ENCODE measurements around the gene SMC4.

SMC4 gene

GRCh38 chr3:160472344-160472743 lies 72.9 kb downstream of the SMC4 start:
- H3K36me3 ChIP-seq, result peaks cover 8% of the 10 kb centered on the region; the same call in 1 of the 2 replicates
- peaks cover 44% of the 10 kb centered on the region for H3K9me3 ChIP-seq
- H3K27me3 ChIP-seq, result no peaks in the 10 kb centered on the region
- H3K4me2 ChIP-seq, result no peak overlapping the region
- H3K9ac ChIP-seq, result no peak overlapping the region
- no peak overlapping the region for H3K4me3 ChIP-seq
- TF ChIP-seq Cebpa-rat (IDR thresholded peaks at IDR 0.05), result no peak
- no peaks in the 10 kb centered on the region for H4K20me1 ChIP-seq
- H3K4me1 ChIP-seq, result 0 out of 2 replicates have a peak, but pooled peaks cover 5% of the 10 kb centered on the region
- H3K27ac ChIP-seq, result no peak overlapping the region

DNA sequence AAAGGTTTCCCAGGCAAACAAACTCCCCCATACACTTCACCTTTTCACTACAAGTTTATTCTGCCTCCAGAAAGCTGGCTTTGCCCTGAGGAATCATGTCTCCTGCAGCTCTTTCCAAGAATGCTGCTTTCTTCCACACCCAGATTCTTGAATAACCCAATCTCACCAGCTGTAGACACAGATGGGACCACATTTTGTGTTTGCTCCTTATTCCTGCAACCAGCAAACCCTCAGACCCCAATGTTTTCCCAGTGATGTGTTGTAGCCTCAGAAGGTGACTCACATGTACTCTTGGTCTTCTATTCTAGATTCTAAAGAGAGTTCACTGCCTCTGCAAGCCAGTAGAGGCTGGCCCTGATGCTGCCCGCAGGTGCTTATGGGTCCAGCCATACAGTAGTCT lies 73.8 kb downstream of the SMC4 start:
- peaks cover 8% of the 10 kb centered on the region; the same call in 1 of the 2 replicates for H3K36me3 ChIP-seq
- no peak overlapping the region for H3K27ac ChIP-seq
- H3K9ac ChIP-seq, result no peak overlapping the region
- no peaks in the 10 kb centered on the region for H4K20me1 ChIP-seq
- no peak for TF ChIP-seq Cebpa-rat (IDR thresholded peaks at IDR 0.05)
- no peaks in the 10 kb centered on the region for H3K27me3 ChIP-seq
- H3K4me3 ChIP-seq, result no peak overlapping the region
- no peak overlapping the region for H3K4me2 ChIP-seq
- H3K9me3 ChIP-seq, result peaks cover 44% of the 10 kb centered on the region
- H3K4me1 ChIP-seq, result 0 out of 2 replicates have a peak, but pooled peaks cover 5% of the 10 kb centered on the region

- no peak for TF ChIP-seq Cebpa-rat (IDR thresholded peaks at IDR 0.05)
- Histone ChIP-seq H3K4me2 (no peak overlapping the region), H3K27me3 (no peaks in the 10 kb centered on the region), H3K9me3 (peaks cover 39% of the 10 kb centered on the region), H4K20me1 (no peaks in the 10 kb centered on the region), H3K27ac (no peak overlapping the region), H3K4me3 (no peak overlapping the region), H3K9ac (no peak overlapping the region), H3K36me3 (peaks cover 8% of the 10 kb centered on the region; the same call in 1 of the 2 replicates), H3K4me1 (0 out of 2 replicates have a peak, but pooled peaks cover 5% of the 10 kb centered on the region)
Observed at GRCh38 chr3:160473978-160474377, 74.5 kb downstream of the SMC4 start.

- TF ChIP-seq Cebpa-rat (IDR thresholded peaks at IDR 0.05), result no peak
- 0 out of 2 replicates have a peak, but pooled peaks cover 5% of the 10 kb centered on the region for H3K4me1 ChIP-seq
- no peaks in the 10 kb centered on the region for H4K20me1 ChIP-seq
- H3K4me2 ChIP-seq, result no peak overlapping the region
- peaks cover 34% of the 10 kb centered on the region for H3K9me3 ChIP-seq
- H3K4me3 ChIP-seq, result no peak overlapping the region
- H3K27ac ChIP-seq, result no peak overlapping the region
- no peaks in the 10 kb centered on the region for H3K27me3 ChIP-seq
- H3K36me3 ChIP-seq, result peaks cover 8% of the 10 kb centered on the region; the same call in 1 of the 2 replicates
- no peak overlapping the region for H3K9ac ChIP-seq
Observed at GRCh38 chr3:160474416-160474838, 75.0 kb downstream of the SMC4 start.

GRCh38 chr3:160475153-160475552 lies 75.7 kb downstream of the SMC4 start:
- Histone ChIP-seq H3K4me3 (no peak overlapping the region), H3K9me3 (peaks cover 27% of the 10 kb centered on the region)

DNA sequence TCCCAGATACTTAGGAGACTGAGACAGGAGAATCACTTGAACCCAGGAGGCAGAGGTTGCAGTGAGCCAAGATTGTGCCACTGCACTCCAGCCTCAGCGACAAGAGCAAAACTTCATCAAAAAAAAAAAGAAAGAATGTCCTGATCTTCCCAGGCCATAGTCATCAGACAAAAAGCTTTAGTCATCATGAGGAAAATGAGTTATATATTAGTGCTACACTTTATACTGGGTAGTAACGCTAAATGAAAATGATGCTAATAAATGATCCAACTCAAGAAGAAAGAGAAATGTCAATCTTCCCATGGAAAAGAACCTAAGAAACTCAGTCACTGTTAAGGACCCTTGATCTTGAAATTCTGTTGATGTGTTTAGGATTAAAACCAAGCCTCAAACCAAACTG lies 76.4 kb downstream of the SMC4 start:
- no peak overlapping the region for H3K4me3 ChIP-seq
- TF ChIP-seq Cebpa-rat (IDR thresholded peaks at IDR 0.05), result no peak
- no peaks in the 10 kb centered on the region for H3K27me3 ChIP-seq
- H3K27ac ChIP-seq, result no peak overlapping the region
- H3K9ac ChIP-seq, result no peak overlapping the region
- H4K20me1 ChIP-seq, result no peaks in the 10 kb centered on the region
- 0 out of 2 replicates have a peak, but pooled peaks cover 5% of the 10 kb centered on the region for H3K4me1 ChIP-seq
- H3K36me3 ChIP-seq, result no peaks in the 10 kb centered on the region
- peaks cover 20% of the 10 kb centered on the region for H3K9me3 ChIP-seq
- H3K4me2 ChIP-seq, result no peak overlapping the region

More at GRCh38 chr3:160475153-160475552, 75.7 kb downstream of the SMC4 start:
- TF ChIP-seq Cebpa-rat (IDR thresholded peaks at IDR 0.05), result no peak
- Histone ChIP-seq H3K4me2 (no peak overlapping the region), H3K27ac (no peak overlapping the region), H3K36me3 (peaks cover 7% of the 10 kb centered on the region; the same call in 1 of the 2 replicates), H3K4me1 (0 out of 2 replicates have a peak, but pooled peaks cover 5% of the 10 kb centered on the region), H3K9ac (no peak overlapping the region), H4K20me1 (no peaks in the 10 kb centered on the region), H3K27me3 (no peaks in the 10 kb centered on the region)

GRCh38 chr3:160477750-160478149 lies 78.3 kb downstream of the SMC4 start:
- Histone ChIP-seq H3K9ac (no peak overlapping the region), H3K9me3 (0 out of 2 replicates have a peak, but pooled peaks cover 1% of the 10 kb centered on the region), H3K27ac (no peak overlapping the region), H3K4me2 (no peak overlapping the region), H3K4me1 (no peaks in the 10 kb centered on the region), H3K36me3 (no peaks in the 10 kb centered on the region), H4K20me1 (no peaks in the 10 kb centered on the region), H3K27me3 (no peaks in the 10 kb centered on the region), H3K4me3 (no peak overlapping the region)
- no peak for TF ChIP-seq Cebpa-rat (IDR thresholded peaks at IDR 0.05)

DNA sequence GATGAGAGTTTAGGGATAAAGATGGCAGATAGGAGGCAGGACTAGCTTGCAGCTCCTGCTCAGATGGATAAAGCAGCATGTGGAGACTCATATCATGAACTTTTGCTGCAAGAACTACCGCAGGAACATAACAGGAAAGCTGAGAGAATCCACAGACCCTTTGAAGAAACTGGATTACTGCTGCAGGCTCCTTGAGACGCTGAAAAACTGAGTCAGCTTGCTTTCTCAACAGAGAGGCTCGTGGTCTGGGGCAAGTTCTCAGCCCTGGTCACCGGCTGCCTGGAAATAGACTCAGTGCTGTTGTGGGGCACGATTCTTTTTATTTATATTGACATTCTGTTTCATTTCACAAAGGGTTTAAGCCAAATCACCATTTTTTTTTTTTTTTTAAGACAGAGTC lies 78.9 kb downstream of the SMC4 start:
- no peaks in the 10 kb centered on the region for H4K20me1 ChIP-seq
- no peak for TF ChIP-seq Cebpa-rat (IDR thresholded peaks at IDR 0.05)
- no peak overlapping the region for H3K4me3 ChIP-seq
- H3K27ac ChIP-seq, result no peak overlapping the region
- no peaks in the 10 kb centered on the region for H3K27me3 ChIP-seq
- H3K4me1 ChIP-seq, result no peaks in the 10 kb centered on the region
- no peaks in the 10 kb centered on the region for H3K36me3 ChIP-seq
- H3K4me2 ChIP-seq, result no peak overlapping the region
- H3K9me3 ChIP-seq, result no peaks in the 10 kb centered on the region
- H3K9ac ChIP-seq, result no peak overlapping the region

- H3K4me2 ChIP-seq, result no peak overlapping the region
- H3K9ac ChIP-seq, result no peak overlapping the region
- H3K27me3 ChIP-seq, result no peaks in the 10 kb centered on the region
- H3K4me1 ChIP-seq, result no peaks in the 10 kb centered on the region
- H3K9me3 ChIP-seq, result no peaks in the 10 kb centered on the region
- no peaks in the 10 kb centered on the region for H3K36me3 ChIP-seq
- TF ChIP-seq Cebpa-rat (IDR thresholded peaks at IDR 0.05), result no peak
- H3K4me3 ChIP-seq, result no peak overlapping the region
- no peak overlapping the region for H3K27ac ChIP-seq
- no peaks in the 10 kb centered on the region for H4K20me1 ChIP-seq
Observed at GRCh38 chr3:160479376-160479775, 79.9 kb downstream of the SMC4 start.

DNA sequence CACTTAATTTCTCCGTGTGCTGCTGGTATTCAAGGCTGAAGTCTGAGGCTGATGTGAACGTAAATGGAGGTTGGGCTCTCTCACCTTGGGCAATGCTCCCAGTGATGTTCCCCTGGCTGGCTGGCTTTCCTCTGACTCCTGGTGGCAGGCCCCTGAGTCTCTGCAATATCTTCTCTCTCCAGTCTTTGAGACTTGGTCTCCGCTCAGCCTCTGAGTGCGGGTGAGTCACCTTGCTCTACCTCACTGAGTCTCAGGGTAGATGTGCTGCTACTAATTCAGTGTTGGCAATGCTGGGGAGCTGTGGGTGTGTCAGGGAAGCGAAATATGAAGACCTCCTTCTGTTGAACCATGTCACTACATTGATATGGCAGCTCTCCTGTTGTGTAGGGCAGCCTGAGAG lies 81.5 kb downstream of the SMC4 start:
- Histone ChIP-seq H3K9ac (no peak overlapping the region), H3K4me1 (peaks cover 3% of the 10 kb centered on the region; the same call in 1 of the 2 replicates), H3K27me3 (no peaks in the 10 kb centered on the region), H3K4me2 (no peak overlapping the region), H3K9me3 (no peaks in the 10 kb centered on the region), H3K4me3 (no peak overlapping the region), H4K20me1 (no peaks in the 10 kb centered on the region), H3K36me3 (no peaks in the 10 kb centered on the region), H3K27ac (no peak overlapping the region)
- TF ChIP-seq Cebpa-rat (IDR thresholded peaks at IDR 0.05), result no peak

- Histone ChIP-seq H3K36me3 (no peaks in the 10 kb centered on the region), H3K4me1 (peaks cover 6% of the 10 kb centered on the region; the same call in 1 of the 2 replicates), H3K9me3 (no peaks in the 10 kb centered on the region), H3K4me3 (no peak overlapping the region), H3K4me2 (no peak overlapping the region), H3K9ac (no peak overlapping the region), H4K20me1 (no peaks in the 10 kb centered on the region), H3K27me3 (no peaks in the 10 kb centered on the region), H3K27ac (no peak overlapping the region)
- no peak for TF ChIP-seq Cebpa-rat (IDR thresholded peaks at IDR 0.05)
Observed at GRCh38 chr3:160481856-160482255, 82.4 kb downstream of the SMC4 start.
